Urothelium cell line (cell line): ENCODE data around the gene THRAP3.

Experiments
- DNase-seq: peaks from one replicate; pipeline ENCODE4 v3.0.0; 2011; ENCODE audit warnings: low spot score, mixed read lengths
- FAIRE-seq: peaks from 2 replicates; lab custom pipeline; 2011; peaks lifted over from hg19 to GRCh38; lab: Jason Lieb, UNC

Gene THRAP3

DNA sequence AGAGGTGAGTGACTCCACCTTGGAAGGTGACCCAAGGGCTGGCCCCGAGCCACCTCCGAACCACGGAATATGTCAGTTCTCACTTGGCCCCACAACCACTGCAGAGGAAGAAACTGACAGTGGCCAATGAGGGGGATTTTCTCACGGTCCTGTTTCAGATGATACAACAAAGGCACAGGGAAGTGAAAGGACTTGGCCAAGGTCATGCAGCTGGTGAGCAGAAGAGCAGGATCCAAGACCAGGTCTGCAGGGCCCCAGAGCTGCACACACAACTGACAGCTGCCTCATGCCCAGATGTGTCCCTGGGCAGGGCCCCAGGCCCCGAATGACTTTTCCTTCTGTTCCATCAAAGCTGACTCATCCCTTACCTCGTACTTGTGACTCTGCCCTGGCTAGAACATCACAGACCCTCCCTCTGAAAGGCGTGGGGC, 125.0 kb downstream of the THRAP3 start:
- no peak for FAIRE-seq
- DNase-seq: no peak

DNA sequence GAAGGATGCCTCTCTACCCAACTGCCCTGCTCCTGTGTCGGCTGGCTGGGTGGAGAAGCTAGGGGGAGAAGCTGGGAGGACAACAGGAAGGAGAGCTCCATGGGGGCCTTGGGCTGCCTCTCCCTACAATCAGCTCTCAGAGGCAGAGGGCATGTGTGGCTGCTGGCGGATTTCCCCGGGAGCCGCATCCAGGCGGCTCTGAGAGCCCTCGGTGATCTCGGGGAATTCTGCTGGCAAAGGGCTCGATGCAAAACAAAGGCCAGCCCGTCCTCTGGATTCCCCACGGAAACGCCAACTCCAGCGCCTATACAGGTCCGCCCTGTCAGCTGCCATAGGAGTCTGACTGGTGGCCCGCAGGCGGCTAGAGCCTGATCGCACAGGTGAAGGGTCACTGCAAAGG, 125.6 kb downstream of the THRAP3 start:
- DNase-seq: no peak
- no peak for FAIRE-seq

DNA sequence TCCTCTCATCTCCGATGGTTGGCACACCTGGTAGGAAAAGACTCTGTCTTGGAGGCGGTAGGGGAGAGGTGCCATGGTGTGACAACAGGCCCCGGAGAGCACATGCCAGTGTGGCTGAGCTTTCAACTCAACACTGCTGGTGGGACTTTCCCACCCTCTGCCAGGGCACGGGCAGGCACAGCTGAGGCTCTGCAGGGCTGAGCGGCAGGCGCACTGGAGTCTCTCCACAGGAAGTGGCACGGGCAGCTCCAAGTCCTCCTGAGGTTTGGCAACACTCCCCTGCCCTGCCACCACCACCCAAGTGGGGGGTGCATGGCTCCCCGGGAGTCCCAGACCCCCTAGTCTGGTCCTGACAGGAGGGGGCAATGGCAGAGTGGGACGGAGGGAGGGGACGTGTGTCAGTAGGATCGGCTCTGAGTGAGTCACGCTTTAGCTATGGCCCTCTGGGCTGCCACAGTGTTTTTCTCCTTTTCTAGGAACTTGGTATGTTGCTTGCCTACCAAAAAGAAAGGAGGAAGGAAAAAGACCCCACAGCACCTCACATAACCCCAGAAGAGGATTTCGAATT, 126.5 kb downstream of the THRAP3 start:
- DNase-seq (peak; percentile 80), FAIRE-seq (peak; percentile 85)

DNA sequence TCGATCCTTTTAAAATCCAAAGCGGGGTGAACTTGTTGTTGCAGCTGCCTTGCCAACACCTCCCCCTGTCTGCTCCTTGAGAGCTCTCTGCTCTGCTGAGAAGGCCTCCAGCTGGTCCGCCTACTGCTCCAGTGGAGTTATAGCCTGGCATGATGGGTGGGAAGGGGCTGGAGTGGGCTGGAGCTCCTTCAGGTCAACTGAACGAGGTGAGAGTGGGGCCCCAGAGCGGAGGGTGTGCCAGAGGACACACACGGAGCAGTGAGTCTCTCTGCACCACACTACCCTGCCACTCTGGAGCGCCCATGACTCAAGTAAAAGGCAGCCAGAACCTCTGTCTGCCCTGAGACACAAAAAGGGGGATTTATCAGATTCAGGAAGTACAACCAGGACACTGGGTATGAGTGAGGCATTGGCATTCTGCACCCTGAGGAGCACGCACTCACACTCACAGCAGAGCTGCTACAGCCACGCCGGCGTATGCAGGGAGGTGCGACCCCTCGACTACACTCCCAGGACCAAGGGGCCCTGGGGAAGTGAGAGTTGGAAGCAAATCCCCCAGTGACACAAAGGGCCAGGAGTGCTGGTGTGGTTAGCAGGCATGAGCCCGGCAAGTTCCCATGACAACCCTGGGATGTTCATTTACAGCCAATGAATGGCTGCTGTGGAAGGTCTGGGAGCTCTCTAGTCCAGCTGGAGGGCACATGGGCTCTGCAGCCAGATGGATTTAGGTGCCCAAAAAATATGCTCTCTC, 127.2 kb downstream of the THRAP3 start:
- peak; percentile 77 for FAIRE-seq
- DNase-seq: peak; percentile 72

DNA sequence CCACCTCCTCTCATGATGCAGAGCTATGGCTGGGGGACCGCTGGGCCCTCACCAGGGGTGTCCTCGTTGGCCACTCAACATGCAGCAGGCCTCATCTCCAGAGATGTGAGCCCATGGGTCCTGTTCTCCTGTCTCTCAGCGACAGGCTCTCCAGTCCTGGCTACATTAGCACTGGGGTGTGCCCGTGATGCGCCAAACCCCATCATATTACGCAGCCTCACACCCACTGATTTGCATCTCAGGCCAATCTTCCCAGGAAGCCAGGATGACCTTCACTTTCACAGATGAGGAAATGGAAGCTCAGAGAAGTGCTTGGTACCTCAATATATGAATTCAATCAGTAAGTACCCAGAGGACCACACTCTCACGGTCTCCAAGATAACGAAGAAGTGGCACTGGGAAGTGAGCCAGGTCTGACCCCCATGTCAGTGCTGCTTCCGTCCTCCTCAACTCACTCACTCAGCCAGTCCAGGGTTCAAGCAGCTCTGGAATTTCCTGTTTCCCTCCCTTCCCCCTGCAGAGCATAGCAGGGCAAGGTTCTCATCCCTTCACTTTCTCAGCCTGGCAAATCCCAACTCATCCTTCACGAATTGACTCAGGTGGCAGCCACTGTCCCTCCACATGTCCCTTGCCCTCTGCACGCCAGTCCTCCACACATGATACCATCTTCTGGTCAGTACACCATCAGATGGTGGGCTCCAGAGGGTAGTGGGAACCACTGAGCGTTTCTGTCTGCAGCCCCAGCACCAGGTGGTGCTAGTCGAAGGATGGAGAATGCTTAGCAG, 128.1 kb downstream of the THRAP3 start:
- no peak for DNase-seq

DNA sequence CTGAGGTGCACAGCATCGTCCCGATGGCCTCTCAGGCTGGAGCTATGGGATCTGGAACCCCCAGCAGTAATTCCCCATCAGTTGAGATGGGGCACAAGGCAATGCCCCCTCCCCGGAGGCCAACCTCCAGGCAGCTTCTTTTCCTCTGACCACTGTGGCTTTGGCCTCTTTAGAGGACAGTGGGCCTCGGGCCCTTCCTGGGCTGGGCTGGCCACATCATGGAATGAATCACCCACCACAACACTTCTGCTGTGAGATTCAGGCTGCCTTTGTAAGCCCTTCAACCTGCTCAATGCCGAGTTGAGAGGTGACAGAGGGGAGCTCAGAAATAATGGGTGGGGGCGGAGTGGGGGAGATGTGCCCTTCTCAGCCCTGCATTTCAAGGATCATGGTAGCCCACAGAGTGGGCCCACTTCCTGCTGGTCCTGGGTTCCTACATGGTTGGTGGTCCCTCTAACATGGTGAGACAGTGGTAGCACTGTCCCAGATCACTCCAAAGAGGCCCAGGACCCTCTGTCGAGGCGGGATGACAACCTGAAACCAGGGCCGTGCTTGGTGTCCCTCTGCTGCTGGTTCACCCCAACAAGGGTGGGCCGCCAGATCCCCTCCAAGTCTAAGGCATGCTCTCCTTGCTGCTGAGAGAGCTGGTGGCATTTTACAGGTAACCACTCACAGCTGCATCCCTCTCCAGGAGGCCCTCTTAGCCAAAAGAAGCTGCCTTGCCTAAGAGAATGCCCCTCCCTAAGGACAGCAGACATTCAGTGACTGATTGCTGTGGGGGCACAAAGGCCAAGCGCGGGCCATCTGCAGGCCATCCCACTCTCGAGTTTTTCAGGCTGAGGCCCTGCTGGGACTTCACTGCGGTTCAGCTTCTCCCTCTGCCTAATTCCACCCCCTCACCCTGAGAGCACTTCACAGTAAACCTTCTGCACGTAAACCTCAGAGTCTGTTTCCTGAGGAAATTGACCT, 129.0 kb downstream of the THRAP3 start:
- DNase-seq: no peak
- FAIRE-seq: no peak

More for the DNA sequence above, 128.1 kb downstream of the THRAP3 start:
- FAIRE-seq: no peak

DNA sequence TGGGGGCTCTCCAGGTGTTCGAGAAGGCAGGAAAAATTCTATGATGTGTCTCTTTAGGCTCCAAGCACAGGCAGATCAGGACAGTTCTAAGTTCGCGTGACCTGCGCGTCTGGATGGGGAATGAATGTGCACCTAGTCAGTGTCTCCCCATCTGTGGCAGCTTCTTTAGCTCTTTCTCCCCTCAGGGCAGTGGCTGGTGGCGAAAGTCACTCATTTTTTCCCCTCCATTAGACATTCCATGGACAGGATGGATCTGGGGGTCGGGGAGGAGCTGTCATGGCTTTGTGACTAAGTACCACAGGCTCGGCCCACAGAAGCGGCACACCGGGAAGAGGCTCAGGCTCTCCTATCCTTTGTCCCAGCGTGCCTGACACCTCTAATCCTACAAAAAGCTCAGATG, 130.2 kb downstream of the THRAP3 start:
- DNase-seq (no peak), FAIRE-seq (no peak)
